ENCODE results near the gene USP50. TPM values are rescaled to one million over a fixed set of nuclear protein-coding genes. Genes with fewer than 3 reads are reported as not detected.
A peak's percentile ranks its signal among the peaks of the same experiment; 100 is the strongest.

Gene USP50
- total RNA-seq, 1 experiment from 2014 or later = not detected

- H3K4ac ChIP-seq (ENCODE audit: low read depth, low read length) = no peak overlapping the region
- no peak overlapping the region for H2BK15ac ChIP-seq (ENCODE audit: low read depth, low read length)
- H2BK20ac ChIP-seq (ENCODE audit: low read depth, low read length, poor library complexity, severe bottlenecking) = no peak overlapping the region
- H3K23me2 ChIP-seq (ENCODE audit: insufficient read length, low read depth, low read length, poor library complexity, severe bottlenecking) = no peaks in the 10 kb centered on the region
- H3K18ac ChIP-seq (ENCODE audit: insufficient read length, low read depth, low read length) = no peak overlapping the region
- no peaks in the 10 kb centered on the region for H3K4me1 ChIP-seq (ENCODE audit: insufficient read depth, low read length)
- H3K27me3 ChIP-seq (ENCODE audit: insufficient read depth, low read length) = no peaks in the 10 kb centered on the region
- no peak overlapping the region for H3K4me3 Mint-ChIP-seq
- no peak overlapping the region for H4K8ac ChIP-seq (replicated peaks; ENCODE audit: insufficient read length, low read depth, low read length)
- DNase-seq = no peak
- H3K23ac ChIP-seq (ENCODE audit: insufficient read length, low read depth, low read length) = no peak overlapping the region
- H2BK5ac ChIP-seq (ENCODE audit: insufficient read length, low read length) = no peak overlapping the region
- H3K27me3 Mint-ChIP-seq (ENCODE audit: low read depth) = no peaks in the 10 kb centered on the region
- no peaks in the 10 kb centered on the region for H4K20me1 ChIP-seq (ENCODE audit: control insufficient read depth, insufficient read depth, insufficient read length)
- no peak overlapping the region for H3T11ph ChIP-seq (ENCODE audit: low read length)
- no peak overlapping the region for H2AFZ ChIP-seq (ENCODE audit: low read length)
- no peaks in the 10 kb centered on the region for H3K9me3 Mint-ChIP-seq
- no peak overlapping the region for H3K14ac ChIP-seq (ENCODE audit: insufficient read depth, low read length)
- H2AK5ac ChIP-seq (ENCODE audit: insufficient read length, low read length) = no peak overlapping the region
- H3K4me2 ChIP-seq (ENCODE audit: insufficient read depth, insufficient read length, low read length) = no peak overlapping the region
- H3K56ac ChIP-seq (ENCODE audit: insufficient read length, low read depth, low read length) = no peak overlapping the region
- no peak for TF ChIP-seq CTCF (conservative IDR thresholded peaks at IDR 0.05)
- H3K9ac ChIP-seq (ENCODE audit: extremely low read depth, insufficient read length, low read length) = no peak overlapping the region
- H3K36me3 Mint-ChIP-seq (ENCODE audit: insufficient read depth in 1 of 3, low read depth in 3 of 3) = peaks cover 7 to 62% (median 40%) of the 10 kb centered on the region in 3 experiments; a peak in 6 of 7 replicates
- no peak overlapping the region for H2BK12ac ChIP-seq (ENCODE audit: insufficient read length, low read depth, low read length)
- H3K4me1 Mint-ChIP-seq = no peaks in the 10 kb centered on the region
- H3K27ac Mint-ChIP-seq = peak overlapping the region in 1 of 3 experiments; percentile 33; a peak in 1 of 7 replicates
- no peaks in the 10 kb centered on the region; the same call in 1 of the 2 replicates for H3K79me2 ChIP-seq (ENCODE audit: insufficient read depth, low read length)
- H3K79me1 ChIP-seq (ENCODE audit: insufficient read depth, low read depth, low read length, poor library complexity, severe bottlenecking) = no peaks in the 10 kb centered on the region
- no peak overlapping the region for H2BK120ac ChIP-seq (ENCODE audit: low read depth, low read length, poor library complexity, severe bottlenecking)
- no CpG with 5 or more reads among the region's 2 CpGs for WGBS (ENCODE audit: extremely low coverage, insufficient read length, low lambda C conversion rate)
- H4K5ac ChIP-seq (ENCODE audit: insufficient read length, low read depth, low read length) = no peak overlapping the region
- H4K91ac ChIP-seq (ENCODE audit: insufficient read length, low read depth, low read length) = no peak overlapping the region
- H3K9me3 ChIP-seq (ENCODE audit: control insufficient read depth, low read depth, low read length) = no peaks in the 10 kb centered on the region
- H3K27ac ChIP-seq (ENCODE audit: insufficient read length, low read depth, low read length) = no peak overlapping the region
Observed at GRCh38 chr15:50577492-50577891, 31.0 kb upstream of the USP50 start.

Data from H9 (cell line).